Stimulated activated CD4-positive, alpha-beta T cell treated with anti-CD3 and anti-CD28 coated beads, Interleukin-1b, Interleukin-23, amount 100 ng/mL, for 1 hour (primary cell): ENCODE measurements around the gene OR2T2.
"Not testable (repeated sequence)": the region's sequence is repeated elsewhere in the genome, so short reads cannot be mapped to it uniquely, and the experiment has no call there.

Experiments
- DNase-seq, 2 donors: peaks; one replicate each; pipeline ENCODE4 v3.0.0-alpha.2; 2020; ENCODE audit warnings: low read depth in 2 of 2

OR2T2 gene

GRCh38 chr1:248450466-248451145 lies 5.2 kb downstream of the OR2T2 start:
- DNase-seq = not testable (repeated sequence)

DNA sequence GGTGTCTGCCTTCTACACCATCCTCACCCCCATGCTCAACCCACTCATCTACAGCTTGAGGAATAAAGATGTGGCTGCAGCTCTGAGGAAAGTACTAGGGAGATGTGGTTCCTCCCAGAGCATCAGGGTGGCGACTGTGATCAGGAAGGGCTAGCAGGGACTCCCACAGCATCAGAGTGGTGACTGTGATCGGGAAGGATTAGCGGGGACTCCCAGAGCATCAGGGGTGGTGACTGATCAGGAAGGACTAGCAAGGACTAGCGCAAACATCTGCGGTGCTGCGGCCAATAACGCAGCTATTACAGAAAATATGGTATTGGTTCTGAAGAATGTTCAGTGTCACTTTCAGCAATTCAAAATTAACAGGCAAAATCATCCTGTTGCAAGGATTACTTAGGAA lies 8.2 kb downstream of the OR2T2 start:
- DNase-seq = not testable (repeated sequence)

- DNase-seq = not testable (repeated sequence)
Measured at GRCh38 chr1:248455045-248455444, 9.6 kb downstream of the OR2T2 start.

- DNase-seq = not testable (repeated sequence)
Measured at GRCh38 chr1:248456635-248457034, 11.2 kb downstream of the OR2T2 start.

- DNase-seq = not testable (repeated sequence)
Measured at GRCh38 chr1:248459117-248459516, 13.7 kb downstream of the OR2T2 start.

DNA sequence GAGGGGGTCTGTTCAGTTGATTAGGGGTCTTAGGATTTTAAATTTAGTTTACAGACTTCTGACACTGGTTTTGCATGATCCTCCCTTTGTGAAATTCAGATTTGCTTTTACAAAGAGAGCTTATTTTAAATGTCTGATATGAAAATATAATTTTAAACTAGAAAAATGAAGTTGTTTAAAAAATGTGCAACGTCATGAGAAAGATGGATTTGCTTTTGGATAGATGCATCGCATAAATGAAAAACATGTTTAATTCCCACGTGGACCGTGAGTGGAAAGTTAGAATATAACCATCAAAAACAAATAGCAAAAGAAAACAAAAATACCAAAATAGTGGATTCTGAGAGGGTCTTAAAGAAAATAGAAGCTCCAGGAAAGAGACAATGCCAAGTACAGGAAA lies 25.7 kb downstream of the OR2T2 start:
- no peak for DNase-seq

GRCh38 chr1:248472111-248472510 lies 26.7 kb downstream of the OR2T2 start:
- DNase-seq = not testable (repeated sequence)

DNA sequence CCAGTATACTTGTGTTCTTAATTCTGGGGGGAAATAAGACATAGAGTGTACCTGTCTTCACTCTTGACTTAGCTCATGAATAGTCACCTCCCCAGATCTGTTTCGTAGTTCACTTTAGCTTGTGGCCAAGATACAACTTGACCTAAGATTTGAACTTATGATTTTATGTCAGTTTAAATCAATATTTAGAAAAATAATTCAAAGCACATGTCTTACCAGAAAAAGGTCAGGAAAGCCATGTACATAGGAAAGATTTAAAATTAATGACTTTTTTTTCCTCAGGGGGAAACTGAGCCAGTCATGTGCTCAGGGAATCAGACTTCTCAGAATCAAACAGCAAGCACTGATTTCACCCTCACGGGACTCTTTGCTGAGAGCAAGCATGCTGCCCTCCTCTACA lies 27.6 kb downstream of the OR2T2 start, which contains the start of gene OR2T3:
TSS of gene OR2T3 (plus strand) at position 301 of the 400 bp plus-strand sequence. CDS start at position 301, 0 bp downstream.
- DNase-seq = not testable (repeated sequence)

DNA sequence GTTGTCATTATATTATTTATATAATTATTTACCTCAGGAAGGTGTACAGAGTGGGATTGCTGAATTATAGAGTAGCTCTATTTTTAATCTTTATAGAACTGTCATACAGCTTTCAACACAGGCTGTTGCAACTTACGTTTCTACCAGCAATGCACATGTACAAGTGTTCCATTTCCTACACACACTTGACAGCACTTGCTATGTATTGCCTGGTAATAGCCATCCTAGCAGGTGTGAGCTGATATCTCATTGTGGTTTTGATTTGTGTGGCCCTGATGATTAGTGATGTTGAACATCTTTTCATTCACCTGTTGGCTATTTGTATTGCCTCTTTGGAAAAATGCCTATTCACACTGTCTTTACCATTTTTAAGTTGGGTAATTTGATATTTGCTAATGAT lies 30.2 kb downstream of the OR2T2 start:
- not testable (repeated sequence) for DNase-seq

DNA sequence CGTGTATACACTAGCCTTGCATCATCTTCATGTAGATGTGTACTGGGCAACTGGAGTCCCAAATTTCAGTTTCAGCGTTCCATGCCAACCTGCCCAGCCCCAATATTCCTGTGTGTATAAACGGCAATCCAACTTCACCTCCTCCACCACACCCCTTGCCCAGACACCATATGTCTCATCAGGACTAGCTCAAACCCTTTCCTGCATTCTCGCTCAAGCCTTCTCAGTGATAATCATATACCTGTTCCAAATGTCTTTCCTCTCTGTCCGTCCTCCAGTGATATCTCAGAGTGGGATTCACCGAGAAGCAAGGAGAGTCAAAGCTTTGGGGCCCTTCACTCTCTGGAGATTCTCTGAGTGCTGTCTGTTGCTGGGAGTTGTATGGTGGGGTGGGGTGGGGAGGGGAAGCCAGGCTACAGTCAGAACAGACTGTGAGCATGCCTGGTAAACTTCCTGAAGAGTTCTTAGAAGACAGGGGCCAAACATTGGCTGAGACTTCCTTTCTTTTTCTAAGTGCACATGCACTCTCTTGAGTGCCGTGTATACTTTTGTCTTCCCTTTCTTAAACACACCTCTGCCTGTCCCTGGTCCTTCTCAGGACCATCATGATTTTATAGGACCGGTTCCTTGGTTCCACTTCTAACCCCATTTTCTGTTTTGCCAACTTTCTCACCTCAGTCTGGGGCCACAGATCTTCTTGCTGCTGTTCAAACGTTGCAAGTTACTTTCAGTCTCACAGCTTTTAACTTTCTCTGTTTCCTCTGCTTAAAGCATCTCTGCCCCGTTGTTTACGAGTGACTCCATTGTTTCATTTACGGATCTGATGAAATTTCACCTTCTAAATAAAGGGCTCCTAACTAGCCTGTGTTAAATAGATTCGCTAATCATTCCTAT lies 36.5 kb downstream of the OR2T2 start:
- not testable (repeated sequence) for DNase-seq

DNA sequence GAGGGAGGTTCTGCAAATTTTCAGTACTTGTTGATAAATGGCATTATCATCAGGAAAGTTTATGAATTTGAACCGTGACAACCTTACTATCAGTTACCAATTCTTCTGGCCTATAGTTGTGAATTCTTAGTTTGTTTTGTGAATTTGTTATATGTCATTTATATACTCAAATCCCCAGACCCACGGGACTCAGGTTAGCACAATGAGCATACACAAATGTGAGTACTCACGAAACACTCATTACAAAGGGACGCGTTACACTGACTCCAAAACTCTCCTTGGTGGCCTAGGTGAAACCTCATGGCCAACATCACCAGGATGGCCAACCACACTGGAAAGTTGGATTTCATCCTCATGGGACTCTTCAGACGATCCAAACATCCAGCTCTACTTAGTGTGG lies 42.9 kb downstream of the OR2T2 start, which contains the start of gene OR2T5:
TSS of gene OR2T5 (plus strand) at position 301 of the 400 bp plus-strand sequence. CDS start at position 301, 0 bp downstream.
- DNase-seq = not testable (repeated sequence)

- DNase-seq = not testable (repeated sequence)
Measured at GRCh38 chr1:248496661-248497060, 51.2 kb downstream of the OR2T2 start.

GRCh38 chr1:248500305-248501035 lies 55.0 kb downstream of the OR2T2 start:
- not testable (repeated sequence) for DNase-seq
